Measurements from ENCODE around the gene FYB2.

GRCh38 chr1:56816264-56816663 is 2.9 kb downstream of the FYB2 start:
- TF ChIP-seq, protein P1, sequence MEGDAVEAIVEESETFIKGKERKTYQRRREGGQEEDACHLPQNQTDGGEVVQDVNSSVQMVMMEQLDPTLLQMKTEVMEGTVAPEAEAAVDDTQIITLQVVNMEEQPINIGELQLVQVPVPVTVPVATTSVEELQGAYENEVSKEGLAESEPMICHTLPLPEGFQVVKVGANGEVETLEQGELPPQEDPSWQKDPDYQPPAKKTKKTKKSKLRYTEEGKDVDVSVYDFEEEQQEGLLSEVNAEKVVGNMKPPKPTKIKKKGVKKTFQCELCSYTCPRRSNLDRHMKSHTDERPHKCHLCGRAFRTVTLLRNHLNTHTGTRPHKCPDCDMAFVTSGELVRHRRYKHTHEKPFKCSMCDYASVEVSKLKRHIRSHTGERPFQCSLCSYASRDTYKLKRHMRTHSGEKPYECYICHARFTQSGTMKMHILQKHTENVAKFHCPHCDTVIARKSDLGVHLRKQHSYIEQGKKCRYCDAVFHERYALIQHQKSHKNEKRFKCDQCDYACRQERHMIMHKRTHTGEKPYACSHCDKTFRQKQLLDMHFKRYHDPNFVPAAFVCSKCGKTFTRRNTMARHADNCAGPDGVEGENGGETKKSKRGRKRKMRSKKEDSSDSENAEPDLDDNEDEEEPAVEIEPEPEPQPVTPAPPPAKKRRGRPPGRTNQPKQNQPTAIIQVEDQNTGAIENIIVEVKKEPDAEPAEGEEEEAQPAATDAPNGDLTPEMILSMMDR (IDR thresholded peaks at IDR 0.05): no peak
- no peak for TF ChIP-seq POLR2A (IDR thresholded peaks at IDR 0.05)
